ENCODE data around the gene WIPI1.

WIPI1 gene

DNA sequence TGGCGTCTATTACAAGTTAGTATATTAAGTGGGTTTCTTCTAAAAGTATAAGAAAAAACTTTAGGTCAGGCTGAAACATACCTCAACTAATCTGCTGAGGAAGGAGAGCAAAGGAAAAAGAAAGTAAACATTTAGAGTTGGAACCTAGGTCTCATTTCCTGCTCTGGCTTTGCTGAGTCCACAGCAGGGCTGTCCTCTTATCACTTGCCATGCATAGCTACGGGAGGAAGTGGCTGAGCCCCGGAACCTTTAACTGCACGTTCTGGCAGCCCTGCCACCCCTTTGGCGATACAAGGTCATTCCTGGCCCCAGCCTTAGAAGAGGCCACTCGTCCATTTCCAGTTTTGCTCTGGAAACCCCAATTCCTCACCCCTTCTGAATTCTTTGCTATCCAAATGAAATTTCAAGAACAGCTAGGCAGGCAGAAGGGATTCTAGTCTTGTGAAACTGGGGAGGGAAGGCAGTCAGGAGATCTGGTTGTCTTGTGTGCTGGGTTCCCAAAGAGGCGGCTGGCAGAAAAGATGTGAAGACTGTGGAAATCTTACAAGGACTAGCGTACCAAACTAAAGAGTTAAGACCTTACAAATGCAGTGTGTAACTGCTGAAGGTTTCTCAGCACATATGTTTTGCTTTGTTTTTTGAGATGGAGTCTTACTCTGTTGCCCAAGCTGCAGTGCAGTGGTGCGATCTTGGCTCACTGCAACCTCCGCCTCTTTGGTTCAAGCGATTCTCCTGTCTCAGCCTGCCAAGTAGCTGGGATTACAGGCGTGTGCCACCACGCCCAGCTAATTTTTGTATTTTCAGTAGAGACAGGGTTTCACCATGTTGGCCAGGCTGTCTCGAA is 19.1 kb downstream of the WIPI1 start:
- DNase-seq (ENCODE audit: low read depth, low spot score), result no peak
- no peak overlapping the region for H3K4me3 ChIP-seq (ENCODE audit: low read depth, low read length)
- ChIA-PET POLR2A (no interaction called here), CTCF (interaction anchor here (0.6 to 16.5 kb wide), 16 partner anchors 8 to 265 kb away, joined by 3 to 213 read pairs (median 6); partner anchors contain the start of genes AMZ2 and WIPI1)
- TF ChIP-seq, protein P1, sequence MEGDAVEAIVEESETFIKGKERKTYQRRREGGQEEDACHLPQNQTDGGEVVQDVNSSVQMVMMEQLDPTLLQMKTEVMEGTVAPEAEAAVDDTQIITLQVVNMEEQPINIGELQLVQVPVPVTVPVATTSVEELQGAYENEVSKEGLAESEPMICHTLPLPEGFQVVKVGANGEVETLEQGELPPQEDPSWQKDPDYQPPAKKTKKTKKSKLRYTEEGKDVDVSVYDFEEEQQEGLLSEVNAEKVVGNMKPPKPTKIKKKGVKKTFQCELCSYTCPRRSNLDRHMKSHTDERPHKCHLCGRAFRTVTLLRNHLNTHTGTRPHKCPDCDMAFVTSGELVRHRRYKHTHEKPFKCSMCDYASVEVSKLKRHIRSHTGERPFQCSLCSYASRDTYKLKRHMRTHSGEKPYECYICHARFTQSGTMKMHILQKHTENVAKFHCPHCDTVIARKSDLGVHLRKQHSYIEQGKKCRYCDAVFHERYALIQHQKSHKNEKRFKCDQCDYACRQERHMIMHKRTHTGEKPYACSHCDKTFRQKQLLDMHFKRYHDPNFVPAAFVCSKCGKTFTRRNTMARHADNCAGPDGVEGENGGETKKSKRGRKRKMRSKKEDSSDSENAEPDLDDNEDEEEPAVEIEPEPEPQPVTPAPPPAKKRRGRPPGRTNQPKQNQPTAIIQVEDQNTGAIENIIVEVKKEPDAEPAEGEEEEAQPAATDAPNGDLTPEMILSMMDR (IDR thresholded peaks at IDR 0.05; ENCODE audit: insufficient read depth, low read length, missing control alignments), result no peak

DNA sequence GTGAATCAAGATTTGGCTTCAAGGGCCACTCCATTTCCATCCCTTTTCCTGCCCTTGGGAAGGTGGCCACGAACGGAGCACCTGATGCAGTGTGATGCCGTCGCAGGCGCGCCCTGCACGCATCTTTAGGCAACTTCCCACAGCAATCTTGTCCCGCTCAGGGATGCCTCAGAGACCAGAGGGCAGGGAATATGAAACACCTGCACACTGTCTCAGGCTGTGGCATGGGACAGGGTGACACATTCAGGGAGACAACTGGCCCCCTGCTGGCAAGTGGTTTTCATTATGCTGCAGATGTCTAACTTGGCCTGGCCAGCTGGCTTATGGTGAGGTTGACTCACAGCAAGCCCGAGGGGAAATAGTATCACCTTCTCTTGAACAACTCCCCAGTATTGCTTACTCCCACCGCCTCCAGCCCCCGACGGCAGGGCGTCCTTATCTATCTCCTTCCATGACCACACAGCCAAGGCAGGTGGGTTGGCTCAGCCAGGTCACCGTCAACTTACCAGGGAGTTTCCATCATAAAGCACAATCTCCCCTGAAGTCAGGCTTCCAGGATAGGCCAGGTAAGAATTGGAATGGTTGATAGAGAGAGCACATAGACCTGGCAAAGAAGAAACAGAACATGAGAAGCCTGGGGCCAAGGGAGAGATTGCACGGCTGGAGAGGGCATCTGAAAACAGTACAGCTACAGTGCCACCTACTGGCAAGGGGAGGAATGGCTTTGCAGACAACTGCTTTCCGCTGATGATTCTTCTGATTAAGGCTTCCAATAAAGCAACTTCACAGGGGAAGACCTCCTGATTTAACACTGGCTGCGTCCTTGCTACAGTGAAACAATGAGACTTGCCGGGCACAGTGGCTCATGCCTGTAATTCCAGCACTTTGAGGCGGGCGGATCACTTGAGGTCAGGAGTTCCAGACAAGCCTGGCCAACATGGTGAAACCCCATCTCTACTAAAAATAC is 21.1 kb downstream of the WIPI1 start:
- H3K4me3 ChIP-seq (ENCODE audit: low read depth, low read length), result no peak overlapping the region
- ChIA-PET POLR2A (no interaction called here), CTCF (interaction anchor here (0.6 to 16.5 kb wide), 24 partner anchors 10 to 324 kb away, joined by 3 to 213 read pairs (median 4); partner anchors contain the start of genes AMZ2 and WIPI1)
- DNase-seq (ENCODE audit: low read depth, low spot score), result no peak
- TF ChIP-seq, protein P1 (IDR thresholded peaks at IDR 0.05; ENCODE audit: insufficient read depth, low read length, missing control alignments), result peak; percentile 95

DNA sequence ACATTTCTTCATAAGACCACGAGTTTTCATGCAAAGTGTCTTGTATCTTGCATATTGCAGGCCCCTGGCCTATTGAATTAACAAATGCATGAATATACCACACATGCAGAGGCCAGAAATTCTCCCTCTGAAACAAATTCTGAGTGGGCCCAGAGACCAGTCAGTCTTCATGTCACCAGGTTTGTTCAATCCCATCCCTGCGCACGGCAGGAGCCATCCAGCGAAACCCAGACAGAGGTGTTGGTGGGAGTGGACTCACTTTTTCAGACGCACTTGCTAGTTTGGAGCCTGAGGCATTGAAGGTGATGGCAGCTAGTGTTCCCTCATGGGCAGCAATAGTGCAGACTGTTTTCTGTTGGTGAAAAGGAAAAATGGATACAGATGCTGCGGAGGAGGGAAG is 21.9 kb downstream of the WIPI1 start:
- DNase-seq (ENCODE audit: low read depth, low spot score), result no peak
- ChIA-PET CTCF (interaction anchor here (0.9 to 16.5 kb wide), 13 partner anchors 11 to 247 kb away, joined by 3 to 213 read pairs (median 19); partner anchors contain the start of genes AMZ2 and WIPI1), POLR2A (no interaction called here)
- H3K4me3 ChIP-seq (ENCODE audit: low read depth, low read length), result no peak overlapping the region
- TF ChIP-seq, protein P1 (IDR thresholded peaks at IDR 0.05; ENCODE audit: insufficient read depth, low read length, missing control alignments), result no peak

DNA sequence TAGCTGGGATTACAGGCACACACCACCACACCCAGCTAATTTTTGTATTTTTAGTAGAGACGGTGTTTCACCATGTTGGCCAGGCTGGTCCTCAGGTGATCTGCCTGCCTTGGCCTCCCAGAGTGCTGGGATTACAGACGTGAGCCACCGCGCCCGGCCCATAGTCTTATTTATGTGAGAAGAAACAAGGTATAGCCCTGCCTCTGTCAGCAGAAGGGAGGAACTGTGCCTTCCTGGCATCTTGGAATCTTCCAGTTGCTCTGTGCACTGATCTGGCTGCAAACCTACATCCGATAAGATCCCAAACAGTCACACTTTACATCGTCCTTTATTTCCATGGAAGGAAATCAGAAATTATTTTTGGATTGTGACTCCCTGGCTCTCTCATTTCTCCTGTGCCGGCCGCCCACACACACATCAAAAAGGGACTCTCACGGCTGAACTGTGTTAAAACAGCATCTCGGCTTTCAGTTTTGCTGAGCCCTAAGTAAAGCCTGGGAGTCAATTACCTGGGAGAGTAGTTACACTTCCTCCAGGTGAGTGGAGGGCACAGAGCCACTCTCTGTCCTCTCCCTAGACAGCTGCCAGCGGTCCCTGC is 23.3 kb downstream of the WIPI1 start:
- no peak overlapping the region for H3K4me3 ChIP-seq (ENCODE audit: low read depth, low read length)
- CTCF ChIA-PET, result interaction anchor here (0.6 to 16.5 kb wide), 7 partner anchors 8 to 257 kb away, joined by 3 to 213 read pairs (median 25); partner anchors contain the start of genes AMZ2 and WIPI1
- TF ChIP-seq, protein P1 (IDR thresholded peaks at IDR 0.05; ENCODE audit: insufficient read depth, low read length, missing control alignments), result no peak
- no peak for DNase-seq (ENCODE audit: low read depth, low spot score)
- POLR2A ChIA-PET, result no interaction called here

DNA sequence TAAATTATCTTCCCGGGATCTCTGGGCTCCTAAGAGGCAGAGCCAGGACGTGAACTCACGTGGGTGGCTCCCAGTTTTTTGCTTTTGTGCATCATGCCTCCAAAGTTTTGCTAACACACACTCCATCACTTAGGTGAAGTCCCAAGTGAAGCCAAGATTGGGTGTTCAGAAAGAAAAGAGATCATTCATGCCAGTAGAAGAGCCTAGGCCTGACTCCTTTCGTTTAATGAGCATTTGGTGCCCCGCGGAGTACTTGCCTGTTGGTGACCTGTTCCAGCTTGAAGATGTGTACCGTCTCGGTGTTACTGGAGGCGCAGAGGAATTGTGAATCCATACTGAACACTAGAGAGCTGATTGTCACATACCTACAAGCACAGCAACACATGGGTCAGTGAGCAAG is 24.1 kb downstream of the WIPI1 start:
- no peak for DNase-seq (ENCODE audit: low read depth, low spot score)

More for the DNA sequence above, 24.1 kb downstream of the WIPI1 start:
- no peak overlapping the region for H3K4me3 ChIP-seq (ENCODE audit: low read depth, low read length)
- TF ChIP-seq, protein P1 (IDR thresholded peaks at IDR 0.05; ENCODE audit: insufficient read depth, low read length, missing control alignments), result no peak
- ChIA-PET CTCF (interaction anchor here (0.6 to 16.5 kb wide), 10 partner anchors 9 to 234 kb away, joined by 3 to 213 read pairs (median 4); partner anchors contain the start of gene WIPI1), POLR2A (no interaction called here)

Measured in AG04449 (cell line).